Endodermal cell (in vitro differentiated cells): ENCODE data around the gene EDN2. TPM values are rescaled to one million over a fixed set of nuclear protein-coding genes. Genes with fewer than 3 reads are reported as not detected.

Experiments used
- DNase-seq: peaks from one replicate; pipeline ENCODE4 v3.0.0-alpha.2; 2017
- H3K27ac ChIP-seq: 2 replicates; pipeline ENCODE4 v1.5.1; 2013; ENCODE audit warnings: mild to moderate bottlenecking, low read depth, low read length, moderate library complexity
- H3K27me3 ChIP-seq: 2 replicates; pipeline ENCODE4 v1.6.1; 2013; ENCODE audit warnings: mild to moderate bottlenecking, low read length, moderate library complexity; ENCODE audit not compliant: insufficient read depth, control insufficient read depth, poor library complexity, severe bottlenecking
- H3K36me3 ChIP-seq: 2 replicates; pipeline ENCODE4 v1.7.0; 2013; ENCODE audit warnings: mild to moderate bottlenecking, low read length, moderate library complexity; ENCODE audit not compliant: control insufficient read depth, insufficient read depth
- H3K4me1 ChIP-seq: one replicate; pipeline ENCODE4 v1.7.0; 2013; ENCODE audit warnings: low read length; ENCODE audit not compliant: control insufficient read depth, insufficient read depth
- H3K4me3 ChIP-seq: 2 replicates; pipeline ENCODE4 v1.5.1; 2013; ENCODE audit warnings: mild to moderate bottlenecking, low read length, moderate library complexity
- H3K9ac ChIP-seq: 2 replicates; pipeline ENCODE4 v1.6.1; 2013; ENCODE audit warnings: mild to moderate bottlenecking, low read length, moderate library complexity; ENCODE audit not compliant: poor library complexity, severe bottlenecking; ENCODE audit errors: extremely low read depth
- H3K9me3 ChIP-seq: 2 replicates; pipeline ENCODE4 v1.6.1; 2013; ENCODE audit warnings: mild to moderate bottlenecking, low read length, moderate library complexity; ENCODE audit not compliant: control insufficient read depth
- H3K27ac Mint-ChIP-seq: 2 replicates; pipeline ENCODE4 v1.8.0; 2020; ENCODE audit warnings: mixed read lengths
- H3K27me3 Mint-ChIP-seq: 2 replicates; pipeline ENCODE4 v1.8.0; 2021; ENCODE audit warnings: mild to moderate bottlenecking, mixed read lengths; ENCODE audit not compliant: insufficient read depth
- H3K36me3 Mint-ChIP-seq: 2 replicates; pipeline ENCODE4 v1.8.0; 2020; ENCODE audit warnings: low read depth, mixed read lengths
- H3K4me1 Mint-ChIP-seq: 2 replicates; pipeline ENCODE4 v1.8.0; 2020; ENCODE audit warnings: mixed read lengths
- H3K4me3 Mint-ChIP-seq: 2 replicates; pipeline ENCODE4 v1.8.0; 2020; ENCODE audit warnings: mild to moderate bottlenecking, moderate library complexity, mixed read lengths
- H3K9me3 Mint-ChIP-seq: 2 replicates; pipeline ENCODE4 v1.8.0; 2020; ENCODE audit warnings: mild to moderate bottlenecking, mixed read lengths
- CTCF ChIP-seq: fragments of 200-600 bp; sonication (generic); conservative IDR thresholded peaks from 2 replicates; pipeline ENCODE4 v1.5.0; 2021; ENCODE audit warnings: antibody characterized with exemption, mild to moderate bottlenecking
- WGBS, 2 experiments: methylation state at CpG; one replicate each; pipeline versions ENCODE4 v1.1.5 to v1.1.7; 2013; ENCODE audit warnings: missing lambda C conversion rate in 2 of 2, mixed read lengths in 1 of 2; ENCODE audit not compliant: insufficient coverage in 1 of 2, insufficient read length in 1 of 2; 5-methylcytosine and 5-hydroxymethylcytosine counted together
- total RNA-seq, 2 donors: library from RNA; stranded (reverse); fragmentation: NEBNext Ultra II Directional in 1 of 2; extraction: Animal tissue kit (Norgen Biotek cat#: 25700) in 1 of 2; gene quantifications; 2 replicates in 1 of 2; 3 replicates in 1 of 2; pipeline ENCODE4 v1.2.1, GENCODE V29; 2021

The EDN2 gene
- total RNA-seq, 2 donors from 2014 or later, result not detected

GRCh38 chr1:41519667-41520066, 35.2 kb upstream of the EDN2 start:
- DNase-seq, result no peak
- Mint-ChIP-seq H3K9me3 (no peaks in the 10 kb centered on the region), H3K4me1 (no peaks in the 10 kb centered on the region), H3K4me3 (no peak overlapping the region), H3K27me3 (peaks cover 12% of the 10 kb centered on the region), H3K36me3 (no peaks in the 10 kb centered on the region), H3K27ac (no peak overlapping the region)
- TF ChIP-seq CTCF, result no peak
- WGBS, 2 experiments, result 93 to 98% methylated on average over 5 of the region's 5 CpGs
- H3K4me3 ChIP-seq, result no peak overlapping the region
- H3K9me3 ChIP-seq, result no peaks in the 10 kb centered on the region
- no peaks in the 10 kb centered on the region for H3K36me3 ChIP-seq
- no peak overlapping the region for H3K27ac ChIP-seq
- H3K9ac ChIP-seq, result no peak overlapping the region
- H3K4me1 ChIP-seq, result no peaks in the 10 kb centered on the region
- no peaks in the 10 kb centered on the region for H3K27me3 ChIP-seq

- 92 to 93% methylated on average over 3 to 5 of the region's 5 CpGs for WGBS, 2 experiments
- Histone ChIP-seq H3K27ac (no peak overlapping the region), H3K9me3 (no peaks in the 10 kb centered on the region), H3K9ac (no peak overlapping the region), H3K27me3 (no peaks in the 10 kb centered on the region), H3K4me3 (no peak overlapping the region), H3K4me1 (no peaks in the 10 kb centered on the region), H3K36me3 (no peaks in the 10 kb centered on the region)
- no peaks in the 10 kb centered on the region for H3K9me3 Mint-ChIP-seq
- H3K4me1 Mint-ChIP-seq, result no peaks in the 10 kb centered on the region
- no peak for TF ChIP-seq CTCF
- no peak overlapping the region for H3K27ac Mint-ChIP-seq
- no peak overlapping the region for H3K4me3 Mint-ChIP-seq
- H3K27me3 Mint-ChIP-seq, result peaks cover 12% of the 10 kb centered on the region
- H3K36me3 Mint-ChIP-seq, result no peaks in the 10 kb centered on the region
- no peak for DNase-seq
Observed at GRCh38 chr1:41518471-41518870, 34.0 kb upstream of the EDN2 start.

GRCh38 chr1:41517062-41517438, 32.6 kb upstream of the EDN2 start:
- H3K9ac ChIP-seq, result no peak overlapping the region
- no peaks in the 10 kb centered on the region for H3K4me1 ChIP-seq
- H3K4me1 Mint-ChIP-seq, result no peaks in the 10 kb centered on the region
- H3K4me3 ChIP-seq, result no peak overlapping the region
- H3K27ac Mint-ChIP-seq, result no peak overlapping the region
- H3K27me3 Mint-ChIP-seq, result peaks cover 12% of the 10 kb centered on the region
- H3K9me3 Mint-ChIP-seq, result no peaks in the 10 kb centered on the region
- TF ChIP-seq CTCF, result no peak
- WGBS, 2 experiments, result 87 to 93% methylated on average over 3 of the region's 3 CpGs
- H3K27ac ChIP-seq, result no peak overlapping the region
- H3K9me3 ChIP-seq, result no peaks in the 10 kb centered on the region
- H3K4me3 Mint-ChIP-seq, result peak overlapping the region; percentile 49
- H3K27me3 ChIP-seq, result no peaks in the 10 kb centered on the region
- DNase-seq, result no peak
- H3K36me3 ChIP-seq, result no peaks in the 10 kb centered on the region
- no peaks in the 10 kb centered on the region for H3K36me3 Mint-ChIP-seq
